ENCODE measurements around the gene STMN3. TPM values are rescaled to one million over a fixed set of nuclear protein-coding genes. Genes with fewer than 3 reads are reported as not detected.
"Not testable (repeated sequence)": the region's sequence is repeated elsewhere in the genome, so short reads cannot be mapped to it uniquely, and the experiment has no call there.

Gene STMN3
- total and polyA plus RNA-seq, 2 donors = 17.7 to 44.7 TPM

- WGBS = 76% methylated on average over 15 of the region's 15 CpGs
- no peak for DNase-seq (ENCODE audit: extremely low spot score)
- no peaks in the 10 kb centered on the region for H3K4me1 ChIP-seq (ENCODE audit: insufficient read depth)
These were observed 17.6 kb downstream of the STMN3 start for GRCh38 chr20:63635431-63636141.

GRCh38 chr20:63633732-63634131 lies 19.5 kb downstream of the STMN3 start:
- H3K27ac ChIP-seq (ENCODE audit: low read depth) = no peak overlapping the region
- H3K4me3 ChIP-seq (ENCODE audit: low read depth, low read length) = no peak overlapping the region
- H3K36me3 ChIP-seq (ENCODE audit: insufficient read depth) = no peaks in the 10 kb centered on the region
- DNase-seq (ENCODE audit: extremely low spot score) = no peak
- no peaks in the 10 kb centered on the region for H3K4me1 ChIP-seq (ENCODE audit: insufficient read depth)
- 80% methylated on average over 9 of the region's 9 CpGs for WGBS

More at GRCh38 chr20:63635431-63636141, 17.6 kb downstream of the STMN3 start:
- no peaks in the 10 kb centered on the region for H3K36me3 ChIP-seq (ENCODE audit: insufficient read depth)
- H3K4me3 ChIP-seq (ENCODE audit: low read depth, low read length) = no peak overlapping the region
- H3K27ac ChIP-seq (ENCODE audit: low read depth) = no peak overlapping the region

- not testable (repeated sequence) for DNase-seq (ENCODE audit: extremely low spot score); H3K27ac ChIP-seq (ENCODE audit: low read depth); H3K4me1 ChIP-seq (ENCODE audit: insufficient read depth); H3K4me3 ChIP-seq (ENCODE audit: low read depth, low read length); H3K36me3 ChIP-seq (ENCODE audit: insufficient read depth)
- WGBS = 61% methylated on average over 10 of the region's 10 CpGs
These were observed 21.8 kb downstream of the STMN3 start for GRCh38 chr20:63631426-63631825.

GRCh38 chr20:63630956-63631355 lies 22.3 kb downstream of the STMN3 start:
- H3K36me3 ChIP-seq (ENCODE audit: insufficient read depth); DNase-seq (ENCODE audit: extremely low spot score); H3K4me3 ChIP-seq (ENCODE audit: low read depth, low read length); H3K4me1 ChIP-seq (ENCODE audit: insufficient read depth); H3K27ac ChIP-seq (ENCODE audit: low read depth): not testable (repeated sequence)
- WGBS = 91% methylated on average over 6 of the region's 6 CpGs

GRCh38 chr20:63628246-63628975 lies 24.8 kb downstream of the STMN3 start:
- Histone ChIP-seq H3K4me3 (ENCODE audit: low read depth, low read length) (peak overlapping the region; percentile 76), H3K36me3 (ENCODE audit: insufficient read depth) (no peaks in the 10 kb centered on the region), H3K27ac (ENCODE audit: low read depth) (no peak overlapping the region), H3K4me1 (ENCODE audit: insufficient read depth) (no peaks in the 10 kb centered on the region)
- 33% methylated on average over 22 of the region's 22 CpGs for WGBS
- no peak for DNase-seq (ENCODE audit: extremely low spot score)

GRCh38 chr20:63627751-63628245 lies 25.4 kb downstream of the STMN3 start:
- H3K27ac ChIP-seq (ENCODE audit: low read depth) = no peak overlapping the region
- DNase-seq (ENCODE audit: extremely low spot score) = no peak
- 12% methylated on average over 28 of the region's 28 CpGs for WGBS

GRCh38 chr20:63627129-63627750 lies 26.0 kb downstream of the STMN3 start:
- Histone ChIP-seq H3K36me3 (ENCODE audit: insufficient read depth) (no peaks in the 10 kb centered on the region), H3K27ac (ENCODE audit: low read depth) (peak overlapping the region; percentile 95), H3K4me3 (ENCODE audit: low read depth, low read length) (peak overlapping the region; percentile 76), H3K4me1 (ENCODE audit: insufficient read depth) (no peaks in the 10 kb centered on the region)
- under 1% methylated on average over 68 of the region's 68 CpGs for WGBS
- peak; percentile 71 for DNase-seq (ENCODE audit: extremely low spot score)

More at GRCh38 chr20:63627751-63628245, 25.4 kb downstream of the STMN3 start:
- H3K36me3 ChIP-seq (ENCODE audit: insufficient read depth) = no peaks in the 10 kb centered on the region
- H3K4me3 ChIP-seq (ENCODE audit: low read depth, low read length) = peak overlapping the region; percentile 76
- H3K4me1 ChIP-seq (ENCODE audit: insufficient read depth) = no peaks in the 10 kb centered on the region

GRCh38 chr20:63626424-63627128 lies 26.6 kb downstream of the STMN3 start, which contains the start of gene GMEB2:
Gene GMEB2 (minus strand): TSS chr20:63627101. CDS start chr20:63619397, 7,704 bp downstream.
- DNase-seq (ENCODE audit: extremely low spot score) = peak; percentile 29
- H3K27ac ChIP-seq (ENCODE audit: low read depth) = peak within 1 kb of the TSS; percentile 97
- H3K36me3 ChIP-seq (ENCODE audit: insufficient read depth) = no peaks in the 10 kb centered on the region
- under 1% methylated on average over 113 of the region's 114 CpGs for WGBS
- H3K4me3 ChIP-seq (ENCODE audit: low read depth, low read length) = peak within 1 kb of the TSS; percentile 76
- no peaks in the 10 kb centered on the region for H3K4me1 ChIP-seq (ENCODE audit: insufficient read depth)

- DNase-seq (ENCODE audit: extremely low spot score) = no peak
- H3K27ac ChIP-seq (ENCODE audit: low read depth) = peak overlapping the region; percentile 97
- H3K4me3 ChIP-seq (ENCODE audit: low read depth, low read length) = peak overlapping the region; percentile 76
- no peaks in the 10 kb centered on the region for H3K36me3 ChIP-seq (ENCODE audit: insufficient read depth)
- H3K4me1 ChIP-seq (ENCODE audit: insufficient read depth) = no peaks in the 10 kb centered on the region
- 13% methylated on average over 36 of the region's 36 CpGs for WGBS
These were observed 27.3 kb downstream of the STMN3 start for GRCh38 chr20:63625771-63626423.

GRCh38 chr20:63624486-63624885 lies 28.7 kb downstream of the STMN3 start:
- Histone ChIP-seq H3K36me3 (ENCODE audit: insufficient read depth) (no peaks in the 10 kb centered on the region), H3K27ac (ENCODE audit: low read depth) (no peak overlapping the region), H3K4me3 (ENCODE audit: low read depth, low read length) (no peak overlapping the region), H3K4me1 (ENCODE audit: insufficient read depth) (no peaks in the 10 kb centered on the region)
- DNase-seq (ENCODE audit: extremely low spot score) = no peak
- 86% methylated on average over 15 of the region's 15 CpGs for WGBS

- H3K36me3 ChIP-seq (ENCODE audit: insufficient read depth) = peaks cover 2% of the 10 kb centered on the region
- no peak for DNase-seq (ENCODE audit: extremely low spot score)
- H3K4me1 ChIP-seq (ENCODE audit: insufficient read depth) = no peaks in the 10 kb centered on the region
- WGBS = 91% methylated on average over 14 of the region's 14 CpGs
- no peak overlapping the region for H3K4me3 ChIP-seq (ENCODE audit: low read depth, low read length)
- no peak overlapping the region for H3K27ac ChIP-seq (ENCODE audit: low read depth)
These were observed 30.5 kb downstream of the STMN3 start for GRCh38 chr20:63622732-63623131.

GRCh38 chr20:63622096-63622495 lies 31.1 kb downstream of the STMN3 start:
- WGBS = 96% methylated on average over 4 of the region's 4 CpGs
- no peaks in the 10 kb centered on the region for H3K4me1 ChIP-seq (ENCODE audit: insufficient read depth)
- H3K27ac ChIP-seq (ENCODE audit: low read depth) = no peak overlapping the region
- H3K36me3 ChIP-seq (ENCODE audit: insufficient read depth) = peaks cover 2% of the 10 kb centered on the region
- DNase-seq (ENCODE audit: extremely low spot score) = no peak
- no peak overlapping the region for H3K4me3 ChIP-seq (ENCODE audit: low read depth, low read length)

GRCh38 chr20:63620991-63621390 lies 32.2 kb downstream of the STMN3 start:
- Histone ChIP-seq H3K4me3 (ENCODE audit: low read depth, low read length) (no peak overlapping the region), H3K4me1 (ENCODE audit: insufficient read depth) (no peaks in the 10 kb centered on the region), H3K27ac (ENCODE audit: low read depth) (no peak overlapping the region), H3K36me3 (ENCODE audit: insufficient read depth) (peaks cover 2% of the 10 kb centered on the region)
- no peak for DNase-seq (ENCODE audit: extremely low spot score)
- WGBS = 86% methylated on average over 8 of the region's 8 CpGs
